HPDE6-E6E7 (cell line): ENCODE measurements around the gene IFITM2.
"Not testable (repeated sequence)": the region's sequence is repeated elsewhere in the genome, so short reads cannot be mapped to it uniquely, and the experiment has no call there.

Experiments used
- DNase-seq: peaks from one replicate; pipeline ENCODE4 v3.0.0; 2011; ENCODE audit warnings: missing footprints; ENCODE audit errors: extremely low spot score

Gene IFITM2

DNA sequence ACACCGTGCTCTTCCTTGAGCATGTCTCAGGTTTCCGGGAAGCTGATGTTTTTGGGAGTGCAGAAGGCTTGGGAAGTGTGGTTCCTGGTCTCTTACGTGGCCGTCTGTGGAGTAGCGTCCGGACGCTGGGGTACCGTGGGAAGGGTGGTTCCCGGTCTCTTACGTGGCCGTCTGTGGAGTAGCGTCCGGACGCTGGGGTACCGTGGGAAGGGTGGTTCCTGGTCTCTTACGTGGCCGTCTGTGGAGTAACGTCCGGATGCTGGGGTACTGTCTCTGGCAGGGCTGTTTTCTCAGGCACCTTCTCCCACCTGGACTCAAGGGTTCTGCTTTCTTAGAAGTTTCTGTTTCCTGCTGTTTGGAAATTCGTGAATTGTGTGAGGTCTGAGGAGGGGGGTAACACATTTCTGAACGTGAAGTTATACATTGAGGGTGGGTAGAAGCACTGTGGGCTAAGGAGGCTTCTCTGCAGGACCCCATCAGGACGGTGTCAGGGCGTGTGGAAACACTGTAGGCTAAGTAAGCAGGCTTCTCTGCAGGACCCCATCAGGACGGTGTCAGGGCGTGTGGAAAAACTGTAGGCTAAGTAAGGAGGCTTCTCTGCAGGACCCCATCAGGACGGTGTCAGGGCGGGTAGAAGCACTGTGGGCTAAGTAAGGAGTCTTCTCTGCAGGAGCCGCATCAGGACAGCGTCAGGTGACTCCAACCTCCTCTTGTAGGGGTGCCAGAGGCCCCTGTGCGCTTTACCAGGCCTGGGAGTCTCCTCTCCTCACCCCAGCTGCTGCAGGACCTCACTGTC is 18.4 kb downstream of the IFITM2 start:
- DNase-seq: no peak

- no peak for DNase-seq
Observed at GRCh38 chr11:326592-326841, 18.9 kb downstream of the IFITM2 start.

GRCh38 chr11:326842-327580 is 19.4 kb downstream of the IFITM2 start:
- DNase-seq: no peak

GRCh38 chr11:327581-327923 is 19.9 kb downstream of the IFITM2 start:
- DNase-seq: no peak

DNA sequence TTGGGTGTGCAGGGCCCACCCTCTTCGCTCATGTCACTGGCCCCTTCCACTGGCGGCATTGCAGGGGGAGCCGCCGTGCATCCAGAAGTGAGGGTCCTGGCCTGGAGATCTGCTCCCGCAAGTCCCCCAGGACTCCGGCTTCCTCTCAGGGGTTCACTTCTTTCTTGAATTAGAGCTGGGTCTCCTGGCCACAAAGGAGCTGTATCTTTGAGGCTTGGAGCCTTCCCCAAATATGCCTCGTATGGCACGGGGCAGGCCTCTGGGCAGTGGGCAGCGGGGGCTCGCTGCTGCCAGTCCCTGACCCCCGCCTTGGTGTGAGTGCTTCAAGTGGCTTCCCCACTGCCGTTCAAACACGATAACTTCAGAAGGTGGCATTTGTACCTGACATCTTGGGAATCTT is 20.4 kb downstream of the IFITM2 start:
- no peak for DNase-seq

GRCh38 chr11:328516-329100 is 21.0 kb downstream of the IFITM2 start:
- DNase-seq: not testable (repeated sequence)

GRCh38 chr11:329886-330253 is 22.3 kb downstream of the IFITM2 start:
- no peak for DNase-seq

DNA sequence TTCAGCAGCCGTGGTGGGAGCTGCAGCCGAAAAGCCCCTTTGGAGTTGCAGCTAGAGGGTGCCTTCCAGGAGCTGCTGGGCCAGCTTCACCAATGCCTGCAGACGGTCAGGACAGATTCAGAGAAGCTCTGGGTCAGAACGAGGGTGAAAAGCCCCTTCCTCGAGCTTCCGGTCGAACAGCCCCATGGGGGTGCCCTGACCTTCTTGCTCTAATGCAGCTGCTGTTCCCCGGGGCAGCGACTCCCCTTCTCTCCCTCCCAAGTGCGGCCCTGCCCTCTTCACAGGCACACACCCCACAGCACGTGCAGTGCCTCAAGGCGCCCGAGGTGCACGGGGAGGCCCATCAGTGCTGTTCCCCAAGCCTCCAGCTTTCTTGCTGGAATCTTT is 22.7 kb downstream of the IFITM2 start:
- no peak for DNase-seq

GRCh38 chr11:330694-331357 is 23.2 kb downstream of the IFITM2 start:
- DNase-seq: no peak

GRCh38 chr11:331358-332060 is 23.9 kb downstream of the IFITM2 start:
- no peak for DNase-seq

- no peak for DNase-seq
Observed at GRCh38 chr11:332651-333480, 25.2 kb downstream of the IFITM2 start.

DNA sequence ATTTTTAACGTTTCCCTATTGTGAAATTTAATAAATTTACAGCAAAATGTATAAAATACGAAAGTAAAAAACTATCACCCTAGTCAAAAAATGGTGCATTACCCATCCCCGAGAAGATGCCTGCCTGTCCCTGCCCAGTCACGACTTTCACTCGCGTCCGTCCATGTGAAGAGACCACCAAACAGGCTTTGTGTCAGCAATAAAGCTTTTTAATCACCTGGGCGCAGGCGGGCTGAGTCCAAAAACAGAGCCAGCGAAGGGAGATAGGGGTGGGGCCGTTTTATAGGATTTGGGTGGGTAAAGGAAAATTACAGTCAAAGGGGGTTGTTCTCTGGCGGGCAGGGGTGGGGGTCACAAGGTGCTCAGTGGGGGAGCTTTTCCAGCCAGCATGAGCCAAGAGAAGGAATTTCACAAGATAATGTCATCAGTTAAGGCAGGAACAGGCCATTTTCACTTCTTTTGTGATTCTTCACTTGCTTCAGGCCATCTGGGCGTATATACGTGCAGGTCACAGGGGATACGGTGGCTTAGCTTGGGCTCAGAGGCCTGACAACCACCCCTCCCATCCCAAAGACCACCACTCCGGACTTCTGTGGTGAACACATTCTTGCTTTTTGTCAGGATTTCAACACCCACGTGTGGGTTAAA is 26.1 kb downstream of the IFITM2 start:
- not testable (repeated sequence) for DNase-seq

- DNase-seq: no peak
Observed at GRCh38 chr11:334264-334994, 26.8 kb downstream of the IFITM2 start.

- DNase-seq: no peak
Observed at GRCh38 chr11:335779-336658, 28.4 kb downstream of the IFITM2 start.

DNA sequence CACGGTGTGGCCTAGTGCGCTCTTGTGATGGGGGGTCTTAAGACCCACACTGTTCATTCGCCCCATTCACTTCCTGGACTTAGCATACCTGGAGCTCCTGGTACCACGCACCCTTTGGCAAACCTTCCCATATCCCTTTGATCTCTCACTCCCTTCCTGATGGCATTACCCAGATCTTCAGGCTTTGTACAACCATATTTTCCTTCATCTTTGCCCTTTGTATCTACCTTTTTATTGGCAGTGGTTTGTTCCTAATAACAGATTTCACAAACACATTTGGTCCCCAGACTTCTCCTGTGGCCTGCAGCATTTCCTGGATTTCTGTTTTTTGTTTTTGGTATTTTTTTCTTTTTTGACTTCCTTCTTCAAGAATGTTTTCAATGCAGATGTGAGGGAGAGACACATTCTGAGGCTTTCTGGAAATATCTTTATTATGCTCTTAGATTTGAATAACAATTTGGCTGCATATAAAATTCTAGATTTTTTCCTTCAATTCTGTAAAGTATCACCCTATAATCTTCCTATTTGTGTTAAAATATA is 29.1 kb downstream of the IFITM2 start:
- DNase-seq: no peak

DNA sequence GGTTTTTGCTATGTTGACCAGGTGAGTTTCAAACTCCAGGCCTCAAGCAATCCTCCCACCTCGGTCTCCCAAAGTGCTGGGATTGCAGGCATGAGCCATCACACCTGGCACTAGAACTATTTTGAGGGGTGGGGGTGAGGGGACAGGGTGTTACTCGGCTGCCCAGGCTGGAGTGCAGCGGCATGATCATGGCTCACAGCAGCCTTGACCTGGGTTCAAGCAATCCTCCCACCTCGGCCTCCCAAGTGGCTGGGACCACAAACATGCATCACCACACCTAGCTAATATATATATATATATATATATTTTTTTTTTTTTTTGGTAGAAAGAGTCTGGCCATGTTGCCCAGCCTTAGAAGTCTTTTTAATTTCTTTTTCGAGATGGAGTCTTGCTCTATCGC is 30.1 kb downstream of the IFITM2 start:
- DNase-seq: no peak

- no peak for DNase-seq
Observed at GRCh38 chr11:339963-340362, 32.3 kb downstream of the IFITM2 start.

DNA sequence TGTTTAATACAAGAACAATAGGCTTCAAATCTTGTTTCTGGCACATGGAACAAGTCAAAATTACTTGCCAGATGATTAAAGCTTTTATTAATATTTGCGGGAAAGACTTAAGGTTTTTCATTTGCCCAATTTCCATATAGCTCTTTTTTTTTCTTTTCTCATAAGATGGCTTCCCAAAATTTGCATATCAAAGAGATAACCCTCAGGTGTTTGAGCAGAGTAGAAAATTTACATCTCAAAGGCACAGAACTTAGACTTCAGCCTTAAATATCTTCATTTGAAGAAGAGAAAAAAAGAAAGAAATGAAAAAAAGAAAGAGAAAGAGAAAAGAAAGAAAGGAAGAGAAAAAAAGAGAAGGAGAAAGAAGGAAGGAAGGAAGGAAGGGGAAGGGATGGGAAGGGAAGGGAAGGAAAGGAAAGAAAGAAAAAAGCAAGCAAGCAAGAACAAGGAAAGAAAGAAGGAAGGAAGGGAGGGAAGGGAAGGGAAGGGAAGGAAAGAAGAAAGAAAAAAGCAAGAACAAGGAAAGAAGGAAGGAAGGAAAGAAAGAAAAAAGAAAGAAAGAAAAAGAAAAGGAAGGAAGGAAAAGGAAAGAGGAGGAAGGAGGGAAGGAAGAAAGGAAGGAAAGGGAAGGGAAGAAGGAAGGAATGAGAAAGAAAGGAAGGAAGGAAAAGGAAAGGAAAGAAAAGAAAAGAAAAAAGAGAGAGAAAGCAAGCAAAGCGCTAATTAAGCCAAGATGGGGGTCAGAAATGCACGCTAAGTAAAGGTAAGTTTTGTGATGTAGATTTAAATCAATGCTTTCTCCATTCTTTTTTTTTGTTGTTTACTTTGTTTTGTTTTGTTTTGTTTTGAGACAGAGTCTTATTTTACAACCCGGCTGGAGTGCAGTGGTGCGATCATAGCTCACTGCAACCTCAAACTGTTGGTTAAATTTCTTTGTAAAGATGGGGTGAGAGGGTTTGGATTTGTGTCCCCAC is 33.2 kb downstream of the IFITM2 start:
- no peak for DNase-seq
